Subcutaneous adipose tissue (tissue), 4 donors: Measurements from ENCODE around the gene LIMS2. TPM values are rescaled to one million over a fixed set of nuclear protein-coding genes. Genes with fewer than 3 reads are reported as not detected.

ENCODE experiments used
- total RNA-seq, 4 donors: library from RNA; depleted of rRNA; stranded (reverse); fragments of >200 nt; gene quantifications; one replicate each; pipeline ENCODE4 v1.1.0, GENCODE V29; 2016
- TF ChIP-seq, protein P1 (sequence below): fragments of 450-650 bp; IDR thresholded peaks from one replicate; pipeline ENCODE4 v1.5.1; 2016; ENCODE audit warnings: low read depth, mild to moderate bottlenecking, control low read depth, antibody characterized with exemption, moderate library complexity

LIMS2 gene
- total RNA-seq, 4 donors from 2014 or later: 8.5 to 81.8 (median 26.5) TPM

DNA sequence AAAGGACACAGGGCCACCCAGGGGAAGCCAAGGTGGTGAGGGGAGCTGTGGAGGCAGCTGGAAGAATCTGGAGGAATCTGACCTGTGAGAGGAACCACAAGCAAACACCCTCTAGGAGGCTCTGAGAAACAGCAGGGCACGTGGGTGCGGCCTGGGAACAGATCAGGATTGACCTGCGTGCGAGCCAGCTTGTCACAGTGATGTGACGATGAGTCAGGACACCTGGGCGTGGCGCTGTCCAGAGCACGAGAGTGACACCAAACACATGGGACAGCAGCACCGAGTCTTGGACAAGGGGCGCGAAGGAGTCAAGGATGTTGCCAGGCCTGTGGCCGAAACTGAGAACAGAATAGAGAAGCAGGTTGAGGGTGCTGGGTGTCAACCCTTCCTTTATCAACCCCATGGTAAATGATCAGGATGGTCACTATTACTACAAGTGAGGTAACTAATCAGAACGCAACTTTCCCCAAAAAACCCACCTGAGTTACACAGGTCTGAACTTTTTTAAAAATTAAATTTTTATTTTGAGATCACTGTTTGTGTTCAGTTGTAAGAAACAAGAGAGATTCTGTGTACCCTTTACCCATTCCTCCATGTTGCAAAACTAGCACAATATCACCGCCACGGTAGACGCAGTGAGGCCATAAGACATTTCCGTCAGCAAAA, 25.3 kb upstream of the LIMS2 start:
- TF ChIP-seq, protein P1, sequence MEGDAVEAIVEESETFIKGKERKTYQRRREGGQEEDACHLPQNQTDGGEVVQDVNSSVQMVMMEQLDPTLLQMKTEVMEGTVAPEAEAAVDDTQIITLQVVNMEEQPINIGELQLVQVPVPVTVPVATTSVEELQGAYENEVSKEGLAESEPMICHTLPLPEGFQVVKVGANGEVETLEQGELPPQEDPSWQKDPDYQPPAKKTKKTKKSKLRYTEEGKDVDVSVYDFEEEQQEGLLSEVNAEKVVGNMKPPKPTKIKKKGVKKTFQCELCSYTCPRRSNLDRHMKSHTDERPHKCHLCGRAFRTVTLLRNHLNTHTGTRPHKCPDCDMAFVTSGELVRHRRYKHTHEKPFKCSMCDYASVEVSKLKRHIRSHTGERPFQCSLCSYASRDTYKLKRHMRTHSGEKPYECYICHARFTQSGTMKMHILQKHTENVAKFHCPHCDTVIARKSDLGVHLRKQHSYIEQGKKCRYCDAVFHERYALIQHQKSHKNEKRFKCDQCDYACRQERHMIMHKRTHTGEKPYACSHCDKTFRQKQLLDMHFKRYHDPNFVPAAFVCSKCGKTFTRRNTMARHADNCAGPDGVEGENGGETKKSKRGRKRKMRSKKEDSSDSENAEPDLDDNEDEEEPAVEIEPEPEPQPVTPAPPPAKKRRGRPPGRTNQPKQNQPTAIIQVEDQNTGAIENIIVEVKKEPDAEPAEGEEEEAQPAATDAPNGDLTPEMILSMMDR: no peak

DNA sequence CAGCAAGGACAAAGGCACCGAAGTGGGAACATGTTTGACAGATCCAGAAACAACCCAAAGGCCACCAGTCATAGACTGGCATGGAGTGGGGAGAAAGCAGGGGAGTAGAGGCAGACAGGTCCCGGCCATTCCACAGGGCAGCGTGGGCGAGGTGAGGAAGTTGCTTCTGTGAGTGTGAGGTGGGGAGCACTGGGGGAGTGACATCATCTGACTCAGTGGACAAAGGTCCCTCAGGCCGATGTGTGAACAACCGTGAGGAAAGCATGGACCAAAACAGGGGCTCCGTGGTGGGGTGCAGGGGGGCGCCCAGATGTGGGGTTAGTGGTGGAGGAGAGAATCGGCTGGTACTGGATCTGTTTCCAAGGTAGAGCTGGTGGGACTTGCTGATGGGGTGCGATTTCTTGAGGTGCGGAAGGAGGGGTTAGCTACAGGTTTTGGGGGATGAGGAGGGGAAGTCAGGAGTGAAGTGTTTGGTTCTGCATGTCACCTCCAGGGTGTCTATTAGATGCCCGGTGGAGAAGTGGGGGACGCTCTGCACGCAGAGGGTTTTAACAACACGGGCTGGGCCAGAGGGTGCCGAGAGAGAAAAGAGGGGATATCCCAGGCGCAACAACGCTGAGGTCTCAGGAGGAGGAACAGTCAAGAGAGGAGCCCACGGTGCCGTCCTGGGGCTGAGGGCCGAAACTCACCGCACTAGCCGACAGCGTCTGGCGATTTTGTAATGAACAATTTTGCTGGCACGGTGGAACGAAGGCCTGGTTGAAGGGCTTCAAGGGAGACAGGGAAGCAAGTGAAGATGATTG, 23.4 kb upstream of the LIMS2 start:
- TF ChIP-seq, protein P1: no peak

DNA sequence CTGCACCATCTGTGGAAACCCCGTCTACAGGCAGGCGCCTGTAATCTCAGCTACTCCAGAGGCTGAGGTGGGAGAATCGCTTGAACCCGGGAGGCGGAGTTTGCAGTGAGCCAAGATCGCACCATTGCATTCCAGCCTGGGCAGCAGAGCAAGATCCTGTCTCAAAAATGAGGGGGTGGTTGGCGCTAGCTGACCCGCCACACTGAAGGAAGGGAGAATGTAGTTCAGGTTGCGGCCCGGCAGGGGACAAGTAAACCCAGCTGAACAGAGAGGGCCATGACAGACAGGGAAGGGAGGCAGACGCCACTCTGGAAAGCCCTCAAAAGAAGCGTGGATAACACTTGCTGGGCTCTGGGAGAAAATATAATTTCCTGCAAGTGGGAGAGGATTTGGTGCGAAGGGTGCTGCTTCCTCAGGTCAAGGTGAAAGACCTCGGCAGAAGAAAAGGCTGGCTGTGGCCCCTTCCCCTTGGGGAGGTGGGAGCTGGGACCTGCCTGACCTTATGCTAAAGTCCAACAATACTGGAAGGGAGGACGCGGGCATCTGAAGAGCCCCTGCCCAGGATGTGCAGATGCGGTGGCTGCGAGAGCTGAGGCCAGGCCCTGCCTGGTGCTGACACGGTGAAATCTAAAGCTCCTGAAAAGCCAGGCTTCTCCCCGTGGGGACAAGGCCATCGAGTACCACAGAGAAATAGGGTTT, 22.3 kb upstream of the LIMS2 start:
- TF ChIP-seq, protein P1: no peak

DNA sequence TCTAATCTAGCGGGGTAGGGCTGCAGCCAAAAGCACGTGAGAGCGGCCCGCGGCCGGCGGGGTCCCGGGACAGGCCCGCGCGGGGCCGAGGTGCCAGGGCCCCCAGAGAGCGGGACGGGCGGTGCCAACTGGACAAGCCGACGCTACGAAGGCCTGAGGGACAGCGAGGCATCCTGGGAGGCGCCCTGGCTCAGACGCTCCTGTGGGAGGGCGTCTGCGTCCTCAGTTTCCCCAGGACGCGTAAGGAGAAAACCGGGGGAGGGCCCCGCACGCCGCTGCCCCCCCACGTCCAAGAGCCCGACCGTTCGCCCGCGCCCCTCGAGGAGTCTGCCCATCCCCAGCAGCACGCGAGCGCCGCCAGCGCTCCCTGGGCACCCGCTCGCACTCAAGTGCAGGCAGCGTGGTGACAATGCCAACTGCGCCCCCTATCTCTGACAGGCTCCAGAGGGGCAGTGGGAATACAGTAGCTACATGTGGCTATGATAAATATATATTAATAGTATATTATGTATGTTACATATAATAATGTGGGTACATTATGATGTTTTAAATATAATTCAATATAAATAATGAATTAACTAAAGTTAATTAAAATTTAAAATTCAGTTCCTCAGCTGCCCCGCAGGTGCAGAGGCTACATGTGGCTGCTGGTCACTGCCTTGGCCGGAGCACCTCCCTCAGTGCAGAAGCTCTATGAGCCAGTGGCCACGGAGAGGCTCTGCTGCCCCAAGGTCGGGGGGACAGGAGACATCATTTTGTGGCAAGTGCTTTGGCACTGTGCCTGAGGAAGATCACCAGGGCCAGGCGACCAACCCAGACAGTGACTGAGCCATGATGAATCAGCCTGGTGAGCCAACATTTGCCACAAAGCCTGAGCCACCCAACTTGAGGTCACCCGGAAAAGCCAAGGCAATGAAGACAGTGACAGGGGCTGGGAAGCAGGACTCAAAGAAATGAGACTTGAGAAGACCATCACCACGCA, 20.5 kb upstream of the LIMS2 start:
- TF ChIP-seq, protein P1: no peak

DNA sequence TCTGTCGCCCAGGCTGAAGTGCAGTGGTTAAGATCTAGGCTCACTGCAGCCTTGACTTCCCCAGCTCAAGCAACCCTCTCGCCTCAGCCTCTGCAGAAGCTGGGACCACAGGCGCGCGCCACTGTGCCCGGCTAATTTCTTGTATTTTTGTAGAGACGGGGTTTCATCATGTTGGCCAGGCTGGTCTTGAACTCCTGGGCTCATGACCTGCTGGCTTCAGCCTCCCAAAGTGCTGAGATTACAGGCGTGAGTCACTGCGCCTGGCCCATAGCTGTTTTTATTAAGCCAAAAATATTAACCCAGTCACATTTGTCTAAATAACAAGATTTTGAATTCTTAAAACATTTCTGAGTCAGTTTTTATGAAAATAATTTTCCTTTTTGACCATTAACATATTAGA, 19.7 kb upstream of the LIMS2 start:
- TF ChIP-seq, protein P1: no peak

DNA sequence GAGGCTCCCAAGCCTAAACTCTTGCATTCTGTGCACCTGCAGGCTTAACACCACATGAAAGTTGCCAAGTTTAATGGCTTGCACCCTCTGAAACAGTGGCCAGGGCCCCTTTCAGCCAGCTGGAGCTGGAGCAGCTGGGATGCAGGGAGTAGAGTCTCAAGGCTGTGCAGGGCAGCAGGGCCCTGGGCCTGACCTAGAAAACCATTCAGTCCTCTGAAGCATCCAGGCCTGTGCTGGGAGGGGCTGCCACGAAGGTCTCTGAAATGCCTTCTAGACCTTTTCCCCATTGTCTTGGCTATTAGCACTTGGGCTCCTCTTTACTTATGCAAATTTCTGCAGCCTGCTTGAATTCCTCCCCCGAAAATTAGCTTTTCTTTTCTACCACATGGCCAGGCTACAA, 15.4 kb upstream of the LIMS2 start:
- TF ChIP-seq, protein P1: no peak
